HG02623 (cell line): ENCODE results near the gene CPEB3.
"Not testable (repeated sequence)": the region's sequence is repeated elsewhere in the genome, so short reads cannot be mapped to it uniquely, and the experiment has no call there.

Experiments
- ATAC-seq: cut with Tn5 transposase; IDR thresholded peaks from one replicate; pipeline ENCODE4 v1.9.1; 2021; ENCODE audit warnings: moderate library complexity; ENCODE audit not compliant: unreplicated experiment

CPEB3 gene

DNA sequence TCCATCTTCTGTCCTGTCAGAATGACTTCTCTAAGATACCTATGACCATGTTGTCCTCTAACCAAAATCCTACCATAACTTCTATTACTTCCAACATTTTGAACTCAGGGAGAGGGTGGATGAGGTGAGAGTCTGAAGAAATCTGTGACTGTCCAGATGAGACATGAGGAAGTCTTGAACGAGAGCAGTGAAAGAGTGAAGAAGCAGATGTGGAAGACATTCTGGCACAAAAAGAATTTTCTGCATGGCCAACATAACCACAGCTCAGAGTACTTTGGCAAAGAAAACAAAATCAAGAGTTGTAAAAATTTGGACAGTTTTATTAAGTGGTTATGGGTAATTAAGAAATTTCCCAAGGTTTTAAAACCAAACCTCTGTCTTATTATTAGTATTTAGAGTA is 141.6 kb downstream of the CPEB3 start:
- ATAC-seq: no peak

DNA sequence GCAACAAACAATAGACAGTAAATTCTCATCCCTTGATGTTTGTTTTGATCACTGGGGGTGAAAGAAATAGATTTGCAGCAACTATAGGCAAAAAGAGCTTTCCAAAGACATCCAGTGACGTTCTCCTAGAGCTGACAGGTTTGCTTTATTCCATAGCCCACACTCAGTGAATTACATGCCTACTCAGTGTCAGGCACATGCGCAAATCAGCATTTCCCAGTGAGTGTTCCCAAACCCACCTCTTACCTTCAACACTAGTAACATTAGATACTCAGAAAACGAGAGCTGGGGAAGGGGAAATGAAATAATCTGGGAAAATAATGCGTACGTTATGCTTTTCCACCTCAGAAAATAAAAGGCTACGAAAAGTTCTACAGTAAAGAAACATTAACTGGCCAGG is 144.1 kb downstream of the CPEB3 start:
- no peak for ATAC-seq

DNA sequence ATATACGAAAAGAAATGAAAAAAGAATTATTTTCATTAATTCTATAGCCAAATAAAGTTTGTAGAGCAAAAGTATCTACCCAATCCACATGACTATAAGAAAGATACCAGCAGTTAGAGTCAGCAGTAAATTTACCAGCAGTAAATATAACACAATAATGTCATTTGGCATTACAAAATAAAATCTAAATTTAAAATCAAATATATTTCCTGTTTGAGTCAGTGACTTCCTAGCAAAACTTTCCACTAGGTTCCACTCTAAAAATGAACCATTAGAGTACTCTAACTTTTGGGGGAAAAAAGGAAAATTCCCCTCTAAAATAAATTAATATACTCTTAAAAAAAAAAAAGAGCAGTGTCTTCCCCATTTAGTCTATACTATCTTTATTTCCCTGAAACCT is 144.8 kb downstream of the CPEB3 start:
- ATAC-seq: no peak

DNA sequence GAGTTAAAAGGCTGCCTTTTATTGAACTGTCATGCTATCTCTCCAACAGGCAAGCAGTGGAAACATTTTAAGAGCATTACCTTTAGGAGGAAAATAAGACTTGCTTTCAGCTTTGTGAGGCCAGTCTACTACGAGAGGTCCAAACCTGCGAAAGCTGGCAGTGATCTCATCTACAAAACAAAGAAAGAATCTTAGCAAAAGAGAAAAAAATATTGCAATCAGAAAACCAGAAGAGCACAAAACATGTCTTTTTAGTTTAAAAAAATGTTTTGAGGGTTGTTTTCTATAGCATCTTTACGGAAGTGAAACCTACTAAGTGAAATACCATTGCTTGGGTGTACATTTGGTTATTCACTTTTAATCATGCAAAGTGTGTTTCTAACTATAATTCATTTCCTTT is 147.9 kb downstream of the CPEB3 start:
- ATAC-seq: peak; percentile 63

DNA sequence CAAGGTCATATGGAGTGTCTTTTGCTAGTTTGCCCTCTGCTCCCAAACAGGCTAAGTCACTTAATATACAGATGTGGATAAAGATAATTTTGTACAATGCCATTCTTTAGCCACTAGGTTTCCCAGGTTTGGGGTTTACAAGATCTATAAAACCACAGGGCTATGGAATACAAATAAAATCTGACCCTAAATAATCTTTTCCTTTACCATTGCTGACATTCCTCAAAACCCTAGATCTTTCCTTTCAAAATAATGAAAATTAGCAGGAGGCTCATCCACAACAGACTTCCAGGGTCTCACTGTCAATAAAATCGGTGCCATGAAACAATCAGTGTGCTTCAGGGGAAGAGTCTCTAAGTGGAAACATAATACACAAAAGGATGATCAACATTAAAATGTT is 148.4 kb downstream of the CPEB3 start:
- ATAC-seq: no peak

DNA sequence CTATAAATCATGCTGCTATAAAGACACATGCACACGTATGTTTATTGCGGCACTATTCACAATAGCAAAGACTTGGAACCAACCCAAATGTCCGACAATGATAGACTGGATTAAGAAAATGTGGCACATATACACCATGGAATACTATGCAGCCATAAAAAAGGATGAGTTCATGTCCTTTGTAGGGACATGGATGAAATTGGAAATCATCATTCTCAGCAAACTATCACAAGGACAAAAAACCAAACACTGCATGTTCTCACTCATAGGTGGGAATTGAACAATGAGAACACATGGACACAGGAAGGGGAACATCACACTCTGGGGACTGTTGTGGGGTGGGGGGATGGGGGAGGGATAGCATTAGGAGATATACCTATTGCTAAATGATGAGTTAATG is 149.7 kb downstream of the CPEB3 start:
- ATAC-seq: not testable (repeated sequence)

DNA sequence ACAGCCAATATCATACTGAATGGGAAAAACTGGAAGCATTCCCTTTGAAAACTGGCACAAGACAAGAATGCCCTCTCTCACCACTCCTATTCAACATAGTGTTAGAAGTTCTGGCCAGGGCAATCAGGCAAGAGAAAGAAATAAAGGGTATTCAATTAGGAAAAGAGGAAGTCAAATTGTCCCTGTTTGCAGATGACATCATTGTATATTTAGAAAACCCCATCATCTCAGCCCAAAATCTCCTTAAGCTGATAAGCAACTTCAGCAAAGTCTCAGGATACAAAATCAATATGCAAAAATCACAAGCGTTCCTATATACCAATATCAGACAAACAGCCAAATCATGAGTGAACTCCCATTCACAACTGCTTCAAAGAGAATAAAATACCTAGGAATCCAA is 156.8 kb downstream of the CPEB3 start:
- not testable (repeated sequence) for ATAC-seq

DNA sequence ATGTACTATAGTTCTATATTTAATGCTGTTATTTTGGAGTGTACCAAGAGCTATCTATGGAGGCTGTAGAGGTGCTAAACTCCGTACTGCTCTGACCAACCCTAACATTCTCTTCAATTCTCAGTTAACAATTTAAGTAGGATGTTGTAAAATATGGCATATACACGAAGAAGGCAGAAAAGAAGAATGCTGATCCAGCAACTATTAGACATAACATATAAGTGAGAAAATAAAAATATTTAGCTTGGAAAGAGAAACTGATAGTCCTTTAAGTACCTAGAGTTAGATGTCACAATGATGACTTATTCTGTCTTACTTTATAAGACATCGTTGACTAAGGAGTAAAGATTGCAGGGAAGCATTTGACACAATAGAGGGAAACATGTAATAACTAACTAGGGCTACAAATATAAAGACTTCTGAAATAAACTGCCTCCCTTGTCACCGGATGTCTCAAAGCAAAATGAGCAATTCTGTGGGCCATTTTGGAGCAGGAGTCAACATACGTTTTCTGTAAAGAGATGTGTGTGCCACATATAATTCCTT is 159.5 kb downstream of the CPEB3 start:
- ATAC-seq: no peak

DNA sequence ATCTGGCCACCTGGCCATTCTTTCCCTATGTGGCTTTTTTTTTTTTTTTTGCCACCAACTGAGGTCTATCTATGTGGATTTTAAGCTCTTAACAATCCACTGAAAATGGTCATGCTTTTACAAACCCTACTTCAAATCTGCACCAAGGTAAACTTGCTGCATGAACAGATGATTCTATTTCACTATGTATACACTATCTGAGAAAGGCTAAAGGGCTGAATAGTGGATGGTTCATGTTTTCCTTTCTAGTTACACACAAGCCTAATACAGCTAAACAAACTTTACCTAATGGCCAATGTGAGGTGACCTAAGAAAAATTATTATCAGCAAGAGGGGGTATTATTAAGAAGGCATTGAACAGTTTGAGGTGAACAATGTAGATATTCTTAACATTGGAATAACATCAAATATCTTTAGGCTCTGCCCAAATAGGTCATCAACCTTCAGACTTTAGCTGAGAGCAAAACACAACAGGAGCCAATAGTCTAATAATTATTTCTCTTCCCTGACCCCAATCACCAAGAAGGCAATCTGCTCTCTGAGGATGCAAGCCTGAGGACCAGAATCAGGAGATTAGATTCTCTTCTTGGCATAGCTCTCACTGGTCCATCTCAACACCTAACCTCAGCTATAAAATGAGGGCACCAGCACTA is 160.1 kb downstream of the CPEB3 start:
- no peak for ATAC-seq

DNA sequence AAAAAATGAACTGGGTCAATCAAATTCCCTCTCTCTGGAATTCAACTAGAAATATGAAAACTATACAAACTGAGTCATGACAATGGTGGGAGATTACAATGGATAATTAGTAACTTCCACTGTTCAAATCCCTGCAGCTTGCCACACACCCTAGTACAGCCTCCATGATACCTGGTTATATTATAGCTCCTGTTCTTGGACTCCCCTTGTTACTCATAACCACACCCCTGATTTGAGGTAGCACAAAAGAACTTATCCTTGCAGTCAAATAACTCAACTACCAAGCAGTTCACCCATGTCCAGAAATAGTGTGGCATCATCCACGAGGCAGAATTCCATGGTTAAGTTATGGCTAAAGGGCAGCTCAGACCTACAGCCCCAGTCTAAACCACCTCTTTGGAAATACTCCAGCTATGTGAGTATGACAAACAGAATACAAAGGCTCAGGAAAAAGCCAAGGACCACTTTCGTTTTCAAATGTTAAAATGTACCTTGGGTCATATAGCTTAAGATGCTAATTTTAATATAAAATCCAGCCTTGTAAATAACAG is 164.7 kb downstream of the CPEB3 start:
- ATAC-seq: no peak

DNA sequence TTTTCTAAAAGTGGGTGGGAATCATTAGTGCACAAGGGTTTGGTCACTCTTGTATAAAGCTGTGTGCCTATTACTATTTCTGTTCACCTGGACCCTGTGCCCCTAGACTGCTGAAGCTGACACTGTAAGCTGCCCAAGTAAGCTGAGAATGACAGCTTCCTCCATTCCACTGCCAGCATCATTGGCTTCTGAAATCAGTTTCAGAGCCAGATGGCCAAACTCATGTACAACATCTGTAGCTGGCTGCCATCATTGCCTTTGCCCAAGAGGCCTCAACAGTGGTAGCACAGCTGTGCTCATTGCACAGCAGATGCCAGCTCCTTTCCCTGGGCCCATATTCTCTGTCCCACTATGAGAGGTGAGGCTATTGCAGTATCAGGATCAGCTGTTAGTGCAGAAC is 165.7 kb downstream of the CPEB3 start:
- no peak for ATAC-seq

DNA sequence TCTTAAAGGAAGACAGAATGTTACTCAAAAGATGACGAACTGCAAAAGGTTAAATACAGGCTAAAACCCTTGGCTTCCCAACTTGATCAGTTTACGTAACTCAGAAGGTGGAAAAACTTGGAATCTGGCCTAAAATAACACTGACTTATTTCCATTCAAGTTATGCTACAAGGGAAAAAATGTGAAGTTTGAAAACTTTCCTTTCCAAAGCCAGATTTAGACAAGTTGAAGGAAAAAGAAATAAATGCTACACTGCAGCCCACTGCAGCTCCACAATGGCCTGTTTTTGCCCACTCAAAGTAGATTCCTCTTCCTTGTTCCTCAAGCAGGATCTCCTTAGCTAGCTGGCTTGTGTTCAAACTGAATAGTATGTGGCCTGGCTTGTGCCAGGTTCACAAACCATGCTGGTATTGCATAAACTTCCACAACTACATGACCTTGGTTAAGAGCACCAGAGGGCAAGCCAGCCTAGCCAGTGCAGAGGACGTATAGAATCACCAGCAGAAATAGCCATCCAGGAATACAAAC is 166.2 kb downstream of the CPEB3 start:
- ATAC-seq: no peak

DNA sequence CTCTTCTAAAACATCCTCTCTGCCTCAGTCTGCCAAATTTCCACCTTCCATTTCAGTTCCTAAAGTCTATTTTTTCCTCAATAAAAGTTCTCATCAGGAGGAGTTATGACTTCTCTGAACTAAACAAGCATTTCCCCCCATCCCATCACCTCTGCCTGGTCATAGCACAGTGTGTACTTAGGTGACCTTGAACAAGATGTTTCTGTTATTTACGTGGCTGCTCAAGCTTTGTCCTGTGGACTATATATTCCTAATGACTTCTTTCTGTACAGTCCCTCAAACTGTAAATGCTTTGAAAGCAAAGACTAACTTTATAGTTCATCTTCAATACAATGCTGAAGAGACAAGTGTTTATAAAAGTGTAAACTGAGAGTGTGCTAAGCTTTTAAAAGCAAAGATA is 166.9 kb downstream of the CPEB3 start:
- ATAC-seq: no peak

DNA sequence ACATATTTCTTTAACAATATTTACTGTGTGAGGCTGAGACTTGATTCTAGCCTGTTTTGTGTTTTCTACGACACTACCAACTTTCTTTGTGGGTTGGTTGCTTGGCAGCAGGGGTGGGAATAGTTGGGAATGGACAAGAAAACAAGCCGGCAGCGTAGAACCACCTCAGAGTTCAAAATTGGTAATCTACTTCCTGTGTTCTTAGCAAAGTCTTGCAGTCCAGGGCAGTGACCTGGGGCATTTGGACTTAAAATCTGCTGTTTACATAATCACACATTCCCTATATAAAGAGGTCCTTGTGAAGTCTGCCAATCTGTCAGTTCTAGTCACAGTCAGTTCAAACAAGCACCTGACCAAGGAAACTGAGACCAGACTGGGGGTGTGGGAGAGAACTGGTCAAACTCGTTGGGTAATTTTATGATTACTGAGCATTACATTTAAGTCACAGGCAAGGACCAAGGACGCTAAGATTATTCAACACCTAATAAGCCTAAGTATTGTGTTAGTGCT is 167.9 kb downstream of the CPEB3 start:
- no peak for ATAC-seq

DNA sequence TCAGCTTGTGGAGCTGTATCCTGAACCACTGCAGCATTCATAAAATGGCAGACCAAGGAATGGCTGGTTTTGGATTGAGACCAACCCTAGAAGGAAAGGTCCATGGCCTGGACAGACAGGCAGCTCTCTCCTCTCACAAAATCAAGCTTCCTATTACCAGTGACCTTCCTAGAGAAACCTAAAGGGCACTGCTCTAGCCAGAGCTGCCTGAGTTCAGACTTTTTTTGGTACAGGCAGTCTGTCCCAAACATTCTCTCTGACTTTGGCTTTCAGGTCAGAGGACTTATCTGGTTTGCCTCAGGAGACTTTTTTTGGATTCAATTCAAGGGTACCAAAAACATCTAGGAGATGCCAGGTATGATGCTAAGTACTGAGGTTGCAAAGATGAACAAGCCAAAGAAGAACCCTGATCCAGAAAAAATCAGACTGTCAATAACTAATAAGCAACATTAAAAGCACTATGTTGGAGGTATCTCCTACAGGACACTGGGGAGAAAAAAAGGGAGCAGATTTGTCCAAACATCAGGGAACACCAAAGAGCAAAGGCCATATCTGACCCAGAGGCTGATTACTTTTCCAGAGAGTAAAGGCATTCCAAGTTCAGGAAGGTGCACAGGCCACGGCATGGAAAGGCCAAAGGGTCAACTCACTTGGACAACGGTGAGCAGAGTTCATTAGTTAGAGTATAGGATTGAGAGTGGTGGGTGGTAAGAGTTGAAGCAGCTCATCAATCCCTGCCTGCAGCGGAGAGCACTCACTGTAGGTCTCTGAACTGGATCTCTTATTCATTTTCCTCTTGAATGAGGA is 169.0 kb downstream of the CPEB3 start:
- no peak for ATAC-seq

DNA sequence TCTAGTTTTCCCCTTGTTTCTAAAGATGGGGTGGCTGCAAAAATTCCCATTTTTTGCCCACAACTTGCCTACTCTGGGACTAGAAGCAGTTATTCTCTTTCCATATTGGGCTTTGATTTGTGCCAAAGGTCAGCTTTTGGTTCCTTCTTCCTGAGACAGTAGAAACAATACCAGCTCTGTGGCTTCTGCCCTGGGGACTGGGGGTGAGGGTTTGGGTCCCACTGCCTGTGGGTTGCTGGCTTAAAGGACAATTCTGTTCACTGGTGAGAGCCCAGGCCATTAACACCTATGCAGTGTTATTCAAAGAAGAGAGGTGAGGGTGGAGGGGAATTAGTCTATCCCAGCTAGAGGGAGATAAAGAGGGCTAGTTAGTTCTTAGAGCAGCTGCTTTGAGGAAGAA is 171.5 kb downstream of the CPEB3 start:
- no peak for ATAC-seq

DNA sequence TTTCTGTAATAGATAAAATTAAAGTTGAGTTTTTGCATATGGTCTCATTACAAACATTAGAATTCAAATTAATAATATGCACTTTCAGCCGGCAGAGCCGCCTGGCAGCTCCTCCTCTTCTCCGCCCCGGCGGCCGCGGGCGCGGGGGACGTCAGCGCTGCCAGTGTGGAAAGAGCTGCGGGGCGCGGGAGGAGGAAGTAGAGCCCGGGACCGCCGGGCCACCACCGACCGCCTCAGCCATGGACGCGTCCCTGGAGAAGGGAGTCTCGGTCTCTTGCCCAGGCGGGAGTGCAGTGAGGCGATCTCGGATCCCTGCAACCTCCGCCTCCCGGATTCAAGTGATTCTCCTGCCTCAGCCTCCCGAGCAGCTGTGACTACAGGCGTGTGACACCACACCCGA is 176.0 kb downstream of the CPEB3 start:
- ATAC-seq: not testable (repeated sequence)

DNA sequence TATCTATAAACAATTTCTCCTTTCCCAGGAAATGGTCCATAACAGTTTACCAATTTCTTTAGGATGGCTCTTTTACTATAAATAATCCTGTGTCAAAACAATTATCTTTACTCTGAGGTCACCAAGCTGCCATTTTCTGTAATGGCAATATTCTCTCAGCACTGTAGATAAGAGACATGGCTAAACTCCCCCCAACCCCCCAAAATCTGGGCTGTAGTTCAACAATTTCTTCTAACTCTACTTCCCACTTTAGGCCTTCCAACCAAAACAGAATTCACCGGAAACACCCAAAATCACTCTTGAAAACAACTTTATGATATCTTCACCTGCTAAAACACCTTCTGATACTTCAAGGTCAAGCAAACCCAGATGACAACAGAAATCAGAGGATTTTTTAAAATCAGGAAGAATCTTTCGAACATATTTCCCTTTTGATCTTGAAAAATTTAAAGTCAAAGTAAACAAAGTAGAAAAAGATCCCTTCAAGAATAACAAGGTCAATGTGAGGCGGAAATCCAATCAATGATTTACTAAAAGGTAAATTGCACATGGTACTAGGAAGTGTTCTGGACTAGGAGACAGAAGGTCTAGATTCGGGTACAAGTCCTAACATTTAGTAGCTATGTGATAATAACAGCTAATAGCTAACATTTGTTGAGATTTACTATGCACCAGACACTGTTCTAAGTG is 176.8 kb downstream of the CPEB3 start:
- no peak for ATAC-seq

DNA sequence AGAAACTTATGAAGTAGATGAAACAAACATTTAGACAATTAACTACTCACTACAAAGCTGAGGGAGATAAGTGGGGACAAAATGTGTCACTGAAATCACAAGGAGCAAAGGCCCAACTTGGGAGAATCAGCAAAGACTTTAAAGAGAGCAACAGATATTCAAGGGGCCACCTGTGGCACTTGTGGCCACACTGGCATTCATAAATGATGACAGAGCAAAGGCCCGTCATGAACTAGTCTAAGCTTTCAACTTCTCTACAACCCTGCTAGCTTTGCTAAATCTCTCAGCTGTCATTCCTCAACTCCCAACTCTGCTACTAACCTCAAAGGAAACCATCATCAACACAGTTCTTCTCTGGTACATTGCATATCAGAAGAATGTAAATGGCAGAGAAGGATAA is 178.4 kb downstream of the CPEB3 start:
- no peak for ATAC-seq

DNA sequence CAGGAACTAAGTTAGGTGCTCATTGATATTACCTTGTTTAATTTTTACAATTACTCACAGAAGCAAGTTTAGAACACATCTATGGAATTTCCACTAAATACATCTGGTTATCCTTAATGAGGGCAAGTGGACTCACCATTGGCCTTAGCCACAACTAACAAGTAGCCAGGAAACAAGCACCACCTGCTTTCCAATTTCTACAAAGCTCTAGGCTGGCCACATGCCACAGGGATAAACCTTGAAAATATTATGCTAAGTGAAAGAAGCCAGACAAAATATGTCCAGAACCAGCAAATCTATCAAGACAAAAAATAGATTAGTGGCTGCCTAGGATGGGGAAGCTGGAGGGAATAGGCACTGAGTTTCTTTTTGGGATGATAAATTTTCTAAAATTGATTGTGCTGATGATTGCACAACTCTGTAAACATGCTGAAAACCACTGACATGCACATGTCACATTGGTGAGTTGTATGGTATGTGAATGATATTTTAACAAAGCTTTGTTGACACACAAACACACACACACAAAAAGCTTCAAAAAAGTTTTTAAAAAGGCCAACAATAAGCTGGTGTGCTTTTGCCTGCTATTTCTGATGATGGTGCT is 179.4 kb downstream of the CPEB3 start:
- no peak for ATAC-seq
